Gastroesophageal sphincter (tissue), 4 donors: ENCODE data around the gene PRSS22. TPM values are rescaled to one million over a fixed set of nuclear protein-coding genes. Genes with fewer than 3 reads are reported as not detected.

Source experiments
- ATAC-seq: fragments of 150-250 bp; one replicate; pipeline ENCODE4 v1.9.1; 2016; ENCODE audit warnings: mild to moderate bottlenecking, moderate library complexity
- H3K27ac ChIP-seq, 4 donors: fragments of 200-600 bp; sonication (generic) in 3 of 4; 1 replicate in 3 of 4; 2 replicates in 1 of 4; pipeline ENCODE4 v1.5.1; 2016 to 2019
- H3K27me3 ChIP-seq: fragments of 200-600 bp; sonication (generic); one replicate; pipeline ENCODE4 v1.5.1; 2019
- H3K36me3 ChIP-seq, 2 donors: fragments of 200-600 bp; sonication (generic); one replicate each; pipeline ENCODE4 v1.5.1; 2019; ENCODE audit warnings: control low read depth in 1 of 2
- H3K4me1 ChIP-seq, 3 donors: fragments of 200-600 bp; sonication (generic); 1 replicate in 2 of 3; 2 replicates in 1 of 3; pipeline ENCODE4 v1.5.1; 2016 to 2019; ENCODE audit warnings: control low read depth in 2 of 3
- H3K4me3 ChIP-seq, 2 donors: fragments of 200-600 bp; sonication (generic); one replicate each; pipeline ENCODE4 v1.5.1; 2019; ENCODE audit warnings: mild to moderate bottlenecking in 1 of 2, moderate library complexity in 1 of 2
- H3K9me3 ChIP-seq, 3 donors: fragments of 200-600 bp; sonication (generic); one replicate each; pipeline ENCODE4 v1.5.1; 2017 to 2019; ENCODE audit warnings: control low read depth in 2 of 3
- CTCF ChIP-seq, 4 experiments: fragments of 200-600 bp in 2 of 4; fragments of 450-650 bp in 2 of 4; sonication (generic) in 1 of 4; IDR thresholded peaks; one replicate each; pipeline ENCODE4 v1.5.1; 2017 to 2019; ENCODE audit warnings: antibody characterized with exemption in 4 of 4, mild to moderate bottlenecking in 2 of 4, moderate library complexity in 2 of 4
- EP300 ChIP-seq: sonication (generic); formaldehyde crosslinking; IDR thresholded peaks from one replicate; pipeline ENCODE4 v1.6.1; 2017; ENCODE audit warnings: antibody characterized with exemption, mild to moderate bottlenecking
- POLR2A ChIP-seq, 2 donors: fragments of 450-650 bp; IDR thresholded peaks; one replicate each; pipeline ENCODE4 v1.6.1; 2017; ENCODE audit warnings: antibody characterized with exemption in 2 of 2, mild to moderate bottlenecking in 2 of 2, moderate library complexity in 1 of 2
- POLR2AphosphoS5 ChIP-seq: sonication (generic); formaldehyde crosslinking; IDR thresholded peaks from one replicate; pipeline ENCODE4 v1.6.1; 2017; ENCODE audit warnings: antibody characterized with exemption
- WGBS, 2 donors: methylation state at CpG; one replicate each; pipeline ENCODE4 v1.1.5; 2018; ENCODE audit warnings: low coverage in 1 of 2; 5-methylcytosine and 5-hydroxymethylcytosine counted together
- total RNA-seq, 4 donors: library from RNA; depleted of rRNA; stranded (reverse); fragments of >200 nt; gene quantifications; one replicate each; pipeline ENCODE4 v1.1.0, GENCODE V29; 2016

The PRSS22 gene
- total RNA-seq, 4 donors from 2014 or later: 1.0 to 2.7 TPM; not detected in 2

- 88% methylated on average over 3 of the region's 3 CpGs; no CpG with 5 or more reads in 1 of the 2 donors for WGBS, 2 donors
These were observed 54.3 kb downstream of the PRSS22 start for GRCh38 chr16:2803545-2804195.

More at GRCh38 chr16:2803545-2804195, 54.3 kb downstream of the PRSS22 start:
- peaks cover 49% of the 10 kb centered on the region for H3K27me3 ChIP-seq
- H3K4me3 ChIP-seq: no peak overlapping the region
- no peaks in the 10 kb centered on the region for H3K4me1 ChIP-seq
- TF ChIP-seq POLR2A (IDR thresholded peaks at IDR 0.05) (no peak), CTCF (IDR thresholded peaks at IDR 0.05) (no peak), EP300 (no peak), POLR2AphosphoS5 (no peak)
- H3K36me3 ChIP-seq: no peaks in the 10 kb centered on the region
- H3K27ac ChIP-seq: no peak overlapping the region
- ATAC-seq: no peak
- H3K9me3 ChIP-seq: peaks cover 0 to 26% (median 0%) of the 10 kb centered on the region in 3 donors

Other genes with a start within 250 kb of the PRSS22 start
- gene KCTD5, start 175.6 kb downstream of the PRSS22 start, total RNA-seq: 10 to 100 TPM; 15.1 to 31.1 (median 19.5) TPM
- 10 to 100 TPM in 1 of 4 donors, 1 to 10 TPM in 2, under 1 TPM in 1; 0.67 to 10.3 (median 2.4) TPM for gene PRSS27, start 137.9 kb downstream of the PRSS22 start, total RNA-seq
- gene SRRM2, start 105.5 kb downstream of the PRSS22 start, total RNA-seq: 100 to 1,000 TPM in 3 of 4 donors, 10 to 100 TPM in 1; 73.9 to 398 (median 255) TPM
- 100 to 1,000 TPM; 216 to 269 (median 251) TPM for gene ELOB, start 80.9 kb downstream of the PRSS22 start, total RNA-seq
- gene PRSS33, start 70.6 kb downstream of the PRSS22 start, total RNA-seq: not detected
- gene PRSS41, start 59.7 kb downstream of the PRSS22 start, total RNA-seq: not detected
- not detected for gene PRSS21, start 40.9 kb downstream of the PRSS22 start, total RNA-seq
- 10 to 100 TPM in 1 of 4 donors, not detected in 3; 37.5 TPM for gene ZG16B, start 27.9 kb downstream of the PRSS22 start, total RNA-seq
- 10 to 100 TPM; 21.9 to 69.1 (median 38.8) TPM for gene FLYWCH2, start 25.0 kb upstream of the PRSS22 start, total RNA-seq
- 10 to 100 TPM; 34.5 to 66.5 (median 51.2) TPM for gene FLYWCH1, start 53.8 kb upstream of the PRSS22 start, total RNA-seq
- gene KREMEN2, start 106.1 kb upstream of the PRSS22 start, total RNA-seq: not detected
- 1 to 10 TPM; 1.9 to 6.4 (median 4.1) TPM for gene PAQR4, start 111.2 kb upstream of the PRSS22 start, total RNA-seq
- 1 to 10 TPM in 2 of 4 donors, not detected in 2; 1.6 to 1.7 TPM for gene PKMYT1, start 122.3 kb upstream of the PRSS22 start, total RNA-seq
- gene CLDN9, start 154.8 kb upstream of the PRSS22 start, total RNA-seq: under 1 TPM in 2 of 4 donors, not detected in 2; 0.32 to 0.39 TPM
- not detected for gene CLDN6, start 160.0 kb upstream of the PRSS22 start, total RNA-seq
- gene TNFRSF12A, start 162.2 kb upstream of the PRSS22 start, total RNA-seq: 100 to 1,000 TPM in 2 of 4 donors, 10 to 100 TPM in 2; 26.0 to 135 (median 72.2) TPM
- 10 to 100 TPM; 20.1 to 94.9 (median 40.5) TPM for gene HCFC1R1, start 165.8 kb upstream of the PRSS22 start, total RNA-seq
- 10 to 100 TPM; 17.6 to 28.2 (median 25.0) TPM for gene THOC6, start 165.9 kb upstream of the PRSS22 start, total RNA-seq
- 1 to 10 TPM in 1 of 4 donors, under 1 TPM in 2, not detected in 1; 0.31 to 3.1 (median 0.31) TPM for gene BICDL2, start 178.8 kb upstream of the PRSS22 start, total RNA-seq
- gene MMP25, start 188.4 kb upstream of the PRSS22 start, total RNA-seq: 1 to 10 TPM in 2 of 4 donors, not detected in 2; 1.6 to 2.6 TPM
- gene IL32, start 207.5 kb upstream of the PRSS22 start, total RNA-seq: 10 to 100 TPM in 3 of 4 donors, 1 to 10 TPM in 1; 2.6 to 39.0 (median 21.6) TPM
- 1 to 10 TPM in 1 of 4 donors, not detected in 3; 1.7 TPM for gene ZSCAN10, start 241.1 kb upstream of the PRSS22 start, total RNA-seq